22Rv1 (cell line): Measurements from ENCODE around the gene MERTK.

Experiments
- ZFX ChIP-seq: fragments of 450-650 bp; IDR thresholded peaks from 2 replicates; pipeline ENCODE4 v1.6.1; 2017; ENCODE audit warnings: antibody characterized with exemption, borderline replicate concordance
- TF ChIP-seq, protein P1 (sequence below): fragments of 450-650 bp; IDR thresholded peaks from 2 replicates; pipeline ENCODE4 v1.5.1; 2017; ENCODE audit warnings: mild to moderate bottlenecking

GRCh38 chr2:112029164-112029563, 130.8 kb downstream of the MERTK start:
- TF ChIP-seq ZFX, result no peak
- TF ChIP-seq, protein P1, sequence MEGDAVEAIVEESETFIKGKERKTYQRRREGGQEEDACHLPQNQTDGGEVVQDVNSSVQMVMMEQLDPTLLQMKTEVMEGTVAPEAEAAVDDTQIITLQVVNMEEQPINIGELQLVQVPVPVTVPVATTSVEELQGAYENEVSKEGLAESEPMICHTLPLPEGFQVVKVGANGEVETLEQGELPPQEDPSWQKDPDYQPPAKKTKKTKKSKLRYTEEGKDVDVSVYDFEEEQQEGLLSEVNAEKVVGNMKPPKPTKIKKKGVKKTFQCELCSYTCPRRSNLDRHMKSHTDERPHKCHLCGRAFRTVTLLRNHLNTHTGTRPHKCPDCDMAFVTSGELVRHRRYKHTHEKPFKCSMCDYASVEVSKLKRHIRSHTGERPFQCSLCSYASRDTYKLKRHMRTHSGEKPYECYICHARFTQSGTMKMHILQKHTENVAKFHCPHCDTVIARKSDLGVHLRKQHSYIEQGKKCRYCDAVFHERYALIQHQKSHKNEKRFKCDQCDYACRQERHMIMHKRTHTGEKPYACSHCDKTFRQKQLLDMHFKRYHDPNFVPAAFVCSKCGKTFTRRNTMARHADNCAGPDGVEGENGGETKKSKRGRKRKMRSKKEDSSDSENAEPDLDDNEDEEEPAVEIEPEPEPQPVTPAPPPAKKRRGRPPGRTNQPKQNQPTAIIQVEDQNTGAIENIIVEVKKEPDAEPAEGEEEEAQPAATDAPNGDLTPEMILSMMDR, result no peak
